22Rv1 (cell line): ENCODE results near the gene ZNF629.
A peak's percentile ranks its signal among the peaks of the same experiment; 100 is the strongest.

Experiments
- H3K27ac ChIP-seq: fragments of 450-650 bp; 2 replicates; pipeline ENCODE4 v1.5.1; 2017
- CTCF ChIP-seq: fragments of 450-650 bp; IDR thresholded peaks from 2 replicates; pipeline ENCODE4 v1.5.1; 2017; ENCODE audit warnings: mild to moderate bottlenecking
- ZFX ChIP-seq: fragments of 450-650 bp; IDR thresholded peaks from 2 replicates; pipeline ENCODE4 v1.6.1; 2017; ENCODE audit warnings: antibody characterized with exemption, borderline replicate concordance

The ZNF629 gene

GRCh38 chr16:30741461-30741914, 45.5 kb downstream of the ZNF629 start:
- TF ChIP-seq CTCF (no peak), ZFX (no peak)
- H3K27ac ChIP-seq: peak overlapping the region; percentile 96

DNA sequence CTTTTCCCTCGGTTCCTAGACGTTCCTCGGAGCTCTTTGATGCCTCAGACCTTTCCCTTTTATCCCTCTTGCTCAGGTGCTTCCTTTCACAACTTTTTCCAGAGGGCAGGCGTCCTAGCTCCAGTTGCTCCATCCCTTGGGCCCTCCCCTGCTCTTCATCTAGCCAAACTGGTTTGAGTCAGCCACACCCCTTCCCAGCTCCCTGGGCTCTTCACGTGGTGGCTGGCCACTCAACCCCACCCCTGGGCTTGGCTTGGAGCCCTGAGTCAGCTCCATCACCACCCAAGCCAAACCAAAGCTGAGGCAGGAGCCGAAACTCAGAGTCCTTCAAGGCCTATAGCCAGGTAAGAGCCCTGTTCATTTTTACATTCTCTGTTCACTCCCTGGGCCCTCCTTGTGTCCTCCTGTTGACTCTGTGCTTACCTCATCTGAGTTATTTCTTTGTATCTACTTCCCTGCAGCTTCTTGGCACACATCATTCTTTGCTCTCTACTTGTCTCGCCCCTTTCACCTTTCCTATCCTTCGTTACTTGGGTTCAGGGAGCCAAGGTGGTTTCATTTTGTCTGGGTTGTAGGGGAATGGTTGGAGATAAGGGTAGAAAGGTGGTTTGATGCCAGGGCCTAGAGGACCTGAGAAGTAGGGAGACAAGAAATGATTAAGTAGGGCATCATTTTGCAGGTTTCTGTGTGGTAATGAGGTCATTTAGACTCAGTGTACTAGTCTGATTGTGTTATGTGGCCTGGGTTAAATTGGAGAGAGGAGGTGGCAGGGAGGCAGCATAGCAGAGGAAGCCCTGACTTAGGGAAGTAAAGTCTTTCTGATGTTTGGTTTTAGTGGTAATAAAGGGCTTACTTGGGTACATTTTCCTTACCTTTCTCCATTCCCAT, 46.4 kb downstream of the ZNF629 start:
- TF ChIP-seq ZFX: no peak
- no peak for TF ChIP-seq CTCF
- peak overlapping the region; percentile 96 for H3K27ac ChIP-seq

- TF ChIP-seq ZFX: no peak
- no peak for TF ChIP-seq CTCF
- H3K27ac ChIP-seq: peak overlapping the region; percentile 96
Observed at GRCh38 chr16:30738984-30739951, 47.7 kb downstream of the ZNF629 start.

- no peak for TF ChIP-seq CTCF
- TF ChIP-seq ZFX: no peak
Observed at GRCh38 chr16:30737794-30738648, 49.0 kb downstream of the ZNF629 start.

GRCh38 chr16:30736995-30737793, 49.8 kb downstream of the ZNF629 start:
- peak overlapping the region; percentile 5; the same call in 1 of the 2 replicates for H3K27ac ChIP-seq
- TF ChIP-seq ZFX (no peak), CTCF (no peak)

More at GRCh38 chr16:30737794-30738648, 49.0 kb downstream of the ZNF629 start:
- H3K27ac ChIP-seq: peak overlapping the region; percentile 96; the same call in 1 of the 2 replicates

DNA sequence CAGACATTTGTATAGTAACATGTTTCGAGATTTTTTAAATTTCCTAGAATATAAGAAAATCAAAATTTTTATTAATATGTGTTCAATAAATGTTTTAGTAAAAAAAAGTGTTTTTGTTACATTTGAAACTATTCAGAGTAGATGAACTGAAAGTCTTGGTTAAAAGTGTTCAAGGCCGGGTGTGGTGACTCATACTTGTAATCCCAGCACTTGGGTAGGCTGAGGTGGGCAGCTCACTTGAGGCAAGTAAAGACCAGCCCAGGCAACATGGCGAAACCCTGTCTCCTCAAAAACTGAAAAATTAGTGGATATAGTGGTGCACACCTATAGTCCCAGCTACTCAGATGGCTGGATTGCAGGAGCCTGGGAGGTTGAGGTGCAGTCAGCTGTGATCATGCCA, 55.6 kb downstream of the ZNF629 start:
- H3K27ac ChIP-seq: no peak overlapping the region
- TF ChIP-seq CTCF (no peak), ZFX (no peak)
